T follicular helper cell (primary cell): ENCODE measurements around the gene MCF2L2.

ENCODE experiments used
- DNase-seq: peaks from one replicate; pipeline ENCODE4 v3.0.0-alpha.2; 2020; ENCODE audit warnings: low read depth

MCF2L2 gene

GRCh38 chr3:183265834-183266417, 162.5 kb downstream of the MCF2L2 start:
- no peak for DNase-seq

DNA sequence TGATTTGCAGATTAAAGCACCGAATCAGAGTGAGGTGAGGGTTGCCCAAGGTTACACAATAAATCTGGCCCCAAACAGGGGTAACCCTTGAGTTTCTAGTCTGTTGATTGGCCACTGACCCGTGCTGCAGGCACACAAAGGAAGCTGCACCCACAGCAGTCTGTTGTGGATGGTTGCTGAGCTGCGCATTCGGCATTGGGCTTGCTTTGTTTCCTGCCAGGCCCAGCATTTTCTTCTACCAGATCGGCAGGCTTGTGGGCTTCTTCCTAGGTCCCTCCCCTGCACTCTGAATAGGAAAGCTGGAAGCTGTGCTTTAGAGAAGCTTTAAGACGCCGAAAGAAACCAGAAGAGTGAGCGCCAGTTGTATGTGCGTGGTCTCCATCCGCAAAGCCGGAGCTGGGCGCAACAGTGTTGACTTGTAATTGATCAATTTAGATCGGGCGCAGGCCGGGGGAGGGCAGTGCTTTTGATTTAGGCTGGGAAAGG, 163.2 kb downstream of the MCF2L2 start:
- DNase-seq = no peak

DNA sequence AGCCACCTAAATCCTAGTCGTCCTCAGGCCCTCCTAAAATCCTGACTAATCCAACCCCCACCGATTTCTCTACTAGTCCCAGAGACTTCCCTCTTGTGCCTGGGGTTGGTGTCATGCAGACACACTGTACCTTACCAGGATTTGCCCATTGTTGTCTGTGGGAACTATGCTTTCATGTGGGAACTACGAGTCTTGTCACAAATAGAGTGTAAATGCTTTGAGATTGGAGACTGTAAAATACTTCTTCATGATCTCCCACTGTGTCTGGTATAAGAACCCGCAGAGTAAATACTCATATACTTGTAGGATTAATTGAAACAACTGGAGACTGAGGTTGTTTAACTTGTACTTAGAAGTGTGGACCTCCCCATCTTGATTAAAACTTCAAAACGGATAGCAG, 164.2 kb downstream of the MCF2L2 start:
- DNase-seq = no peak

GRCh38 chr3:183262875-183263378, 165.5 kb downstream of the MCF2L2 start:
- DNase-seq = no peak

DNA sequence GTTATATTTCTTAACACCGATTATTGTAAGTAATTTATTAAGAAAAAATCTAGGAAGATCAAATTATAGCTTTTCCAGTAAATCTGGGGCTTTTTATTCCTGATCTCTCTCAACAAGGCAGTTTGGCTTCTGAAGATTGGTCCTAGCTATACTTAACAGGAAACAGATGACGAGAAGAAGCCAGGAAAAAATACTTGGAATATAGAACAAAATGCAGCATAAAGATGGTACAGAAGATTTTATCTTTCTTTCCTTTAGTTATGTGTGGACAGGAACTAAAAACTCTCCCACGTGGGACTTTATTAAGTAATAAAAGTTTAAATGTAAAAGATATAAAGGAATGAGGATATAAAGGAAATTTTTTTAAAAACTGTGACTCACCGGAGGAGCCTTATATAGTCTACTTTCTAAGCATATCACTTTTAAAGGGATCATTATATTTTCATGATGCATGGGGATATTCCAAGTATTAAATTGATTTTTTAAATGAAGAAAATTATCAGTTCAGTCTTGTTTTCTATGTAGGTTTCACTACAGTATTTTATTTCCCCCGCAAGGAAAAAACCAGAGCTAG, 167.2 kb downstream of the MCF2L2 start:
- no peak for DNase-seq

- DNase-seq = no peak
These were observed 168.1 kb downstream of the MCF2L2 start for GRCh38 chr3:183260167-183260904.

GRCh38 chr3:183259621-183260020, 168.8 kb downstream of the MCF2L2 start:
- DNase-seq = no peak

GRCh38 chr3:183259087-183259486, 169.3 kb downstream of the MCF2L2 start:
- no peak for DNase-seq

GRCh38 chr3:183255348-183255730, 173.1 kb downstream of the MCF2L2 start:
- DNase-seq = no peak

DNA sequence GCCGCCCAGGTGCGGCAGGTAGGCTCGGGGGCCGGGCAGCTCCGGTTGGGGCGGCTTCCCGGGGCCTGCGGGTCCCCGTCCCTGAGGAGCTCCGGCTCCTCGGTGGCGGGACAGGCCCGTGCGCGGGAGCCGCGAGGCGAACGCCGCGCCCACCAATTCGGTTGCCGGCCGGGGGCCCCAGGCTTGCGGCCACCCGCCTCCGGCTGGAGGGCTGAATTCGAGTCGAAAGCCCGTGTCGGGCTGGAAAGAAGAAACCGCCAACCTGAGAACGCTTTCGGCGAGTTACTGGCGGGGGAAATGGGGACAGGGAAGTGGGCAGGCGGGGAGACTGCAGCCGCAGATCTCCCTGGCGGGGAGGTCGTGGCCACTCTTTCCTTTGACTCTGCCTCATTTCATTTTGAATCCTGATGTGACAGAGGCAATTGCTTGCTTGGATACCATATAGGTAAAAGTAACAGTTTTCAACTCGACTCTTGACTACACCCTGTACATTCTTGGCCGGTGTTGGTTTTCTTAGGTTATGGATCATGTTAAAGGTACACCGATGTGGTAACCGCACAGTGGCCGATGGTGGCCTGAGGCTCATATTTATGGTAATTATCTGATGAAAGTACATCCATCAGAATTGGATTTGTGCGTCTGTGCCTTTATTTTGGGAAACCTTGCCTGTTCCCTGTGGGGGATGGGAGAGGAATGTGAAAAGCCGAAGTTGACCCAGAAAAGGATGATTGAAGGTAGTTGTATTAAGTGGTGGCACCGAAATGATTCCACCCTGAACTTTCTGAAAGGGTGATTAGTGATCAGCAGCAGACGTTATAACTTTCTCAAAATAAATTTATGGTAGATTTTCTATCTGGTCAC, 173.7 kb downstream of the MCF2L2 start:
- no peak for DNase-seq

GRCh38 chr3:183253528-183254486, 174.6 kb downstream of the MCF2L2 start:
- DNase-seq = no peak

DNA sequence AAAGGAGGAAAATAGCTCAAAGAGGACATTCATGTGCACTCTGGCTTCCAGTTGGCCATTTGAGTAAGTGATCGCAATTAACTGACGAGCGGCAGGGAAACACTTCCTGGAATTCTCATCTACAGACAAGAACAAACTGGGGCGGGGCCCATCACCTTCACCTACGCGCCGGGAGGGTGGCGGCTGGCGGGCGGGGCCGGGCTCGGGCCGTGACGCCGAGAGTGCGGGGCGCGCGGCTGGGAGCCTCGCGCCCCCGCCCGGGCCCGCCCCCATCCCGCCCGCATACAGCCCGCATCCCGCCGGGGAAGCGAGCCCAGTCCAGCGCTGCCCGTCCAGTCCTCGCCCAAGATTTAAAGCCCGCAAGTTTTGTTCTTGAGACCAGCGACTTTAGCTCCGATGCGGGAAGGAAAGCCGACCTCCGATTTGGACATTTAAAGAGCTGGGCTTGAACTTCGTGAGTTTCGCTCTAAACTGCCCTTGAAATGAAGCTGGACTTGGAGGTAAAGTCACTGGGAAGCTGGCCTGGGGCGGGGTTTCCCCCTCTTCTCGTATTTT, 175.4 kb downstream of the MCF2L2 start, which contains the start of gene B3GNT5:
Gene B3GNT5, plus strand, starts transcription at position 281 of the 555 bp plus-strand sequence. CDS start 16,546 bp downstream, outside the sequence.
- DNase-seq = no peak

DNA sequence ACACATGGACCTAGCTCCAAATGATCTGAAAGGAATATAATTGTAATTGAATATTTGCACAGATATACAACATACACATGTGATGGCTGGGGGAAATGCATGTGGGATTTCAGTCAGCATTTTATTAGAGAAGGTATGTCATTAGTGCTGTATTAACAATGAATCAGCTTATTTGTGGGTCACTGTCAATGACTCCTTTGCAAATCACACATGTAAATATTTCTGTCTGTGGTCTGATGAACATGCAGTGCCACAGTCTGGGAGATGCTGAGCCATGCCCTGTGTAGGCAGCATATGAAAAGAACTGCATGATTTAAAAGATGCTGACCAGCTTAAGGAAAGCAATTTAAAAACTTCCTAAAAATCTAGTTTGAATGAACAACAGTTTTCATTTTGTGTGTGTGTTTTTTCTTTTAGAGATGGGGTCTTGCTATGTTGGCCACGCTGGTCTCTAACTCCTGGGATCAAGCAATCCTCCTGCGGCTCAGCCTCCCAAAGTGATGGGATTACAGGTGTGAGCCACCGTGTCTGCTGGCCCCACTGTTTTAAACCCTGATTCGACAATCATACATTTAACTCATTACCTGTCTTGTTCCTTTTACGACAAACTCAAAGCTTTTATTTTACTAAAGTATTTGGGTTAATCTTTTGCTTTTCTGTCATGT, 176.2 kb downstream of the MCF2L2 start:
- no peak for DNase-seq

- no peak for DNase-seq
These were observed 179.3 kb downstream of the MCF2L2 start for GRCh38 chr3:183249006-183249718.

GRCh38 chr3:183247011-183247589, 181.3 kb downstream of the MCF2L2 start:
- DNase-seq = no peak

DNA sequence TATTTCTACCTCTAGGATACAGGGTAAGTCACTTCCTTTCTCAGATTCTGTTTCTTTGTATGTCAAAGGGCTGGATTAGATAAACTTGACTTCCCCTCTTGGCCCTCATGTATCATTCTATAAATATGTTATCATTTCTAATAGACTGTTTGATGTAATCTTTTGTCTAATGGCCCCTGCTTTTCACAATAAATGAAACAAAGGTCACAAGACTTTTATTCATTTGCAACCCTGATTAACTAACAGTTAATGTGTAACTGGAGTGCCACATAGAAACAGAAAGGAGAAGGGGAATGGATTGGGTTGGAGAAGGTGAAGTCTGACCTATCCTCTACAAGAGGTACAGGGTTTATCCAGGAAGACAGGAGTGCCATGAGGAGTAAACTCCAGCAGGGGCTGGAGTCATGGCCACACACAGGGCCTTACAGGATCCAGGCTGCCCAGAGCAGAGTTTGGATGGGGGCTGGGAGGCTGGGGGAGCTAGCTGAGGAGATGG, 183.4 kb downstream of the MCF2L2 start:
- no peak for DNase-seq

DNA sequence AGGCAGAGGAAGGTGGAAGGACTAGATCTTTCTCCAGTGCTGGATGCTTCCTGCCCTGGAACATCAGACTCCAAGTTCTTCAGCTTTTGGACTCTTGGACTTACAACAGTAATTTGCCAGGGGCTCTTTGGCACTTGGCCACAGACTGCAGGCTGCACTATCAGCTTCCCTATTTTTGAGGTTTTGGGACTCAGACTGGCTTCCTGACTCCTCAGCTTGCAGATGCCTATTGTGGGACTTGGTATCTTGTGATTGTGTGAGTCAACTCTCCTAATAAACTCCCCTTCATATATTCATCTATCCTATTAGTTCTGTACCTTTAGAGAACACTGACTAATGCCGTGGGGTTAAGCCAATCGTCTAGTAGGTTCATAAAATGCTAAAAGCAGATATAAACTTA, 184.2 kb downstream of the MCF2L2 start:
- no peak for DNase-seq

- no peak for DNase-seq
These were observed 186.0 kb downstream of the MCF2L2 start for GRCh38 chr3:183242431-183242830.

DNA sequence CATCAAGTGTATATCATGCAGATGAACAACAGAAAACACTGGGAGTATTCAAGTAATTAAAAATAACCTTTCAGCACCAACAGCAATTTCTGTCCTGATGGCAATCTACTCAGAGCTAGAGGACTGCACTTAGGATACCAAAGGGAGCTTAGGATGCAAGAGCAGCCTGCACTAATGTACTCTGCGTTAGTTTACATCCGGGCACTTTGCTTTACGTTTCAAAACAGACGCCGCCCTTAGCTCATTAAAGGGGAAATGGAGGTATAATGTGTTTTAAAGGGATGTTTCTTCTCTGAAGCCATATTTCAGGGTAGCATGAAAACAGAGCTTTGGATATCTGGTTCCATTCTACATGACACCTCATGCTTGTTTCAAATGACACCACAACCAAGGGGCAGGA, 189.4 kb downstream of the MCF2L2 start:
- DNase-seq = no peak
